Measurements from ENCODE around the gene TMEM203.

Gene TMEM203

GRCh38 chr9:137159105-137160053 is 46.1 kb downstream of the TMEM203 start:
- peaks cover 86% of the 10 kb centered on the region for H3K27me3 ChIP-seq (ENCODE audit: insufficient read depth, low read length)
- H3K4me3 ChIP-seq (ENCODE audit: low read length): no peak overlapping the region
- H3K9me3 ChIP-seq (ENCODE audit: low read length): no peaks in the 10 kb centered on the region
- H2AFZ ChIP-seq (ENCODE audit: low read depth, low read length): no peak overlapping the region
- H3K36me3 ChIP-seq (ENCODE audit: insufficient read depth, low read length): no peaks in the 10 kb centered on the region
- peaks cover 11% of the 10 kb centered on the region for H3K4me1 ChIP-seq (ENCODE audit: insufficient read depth, low read length)

DNA sequence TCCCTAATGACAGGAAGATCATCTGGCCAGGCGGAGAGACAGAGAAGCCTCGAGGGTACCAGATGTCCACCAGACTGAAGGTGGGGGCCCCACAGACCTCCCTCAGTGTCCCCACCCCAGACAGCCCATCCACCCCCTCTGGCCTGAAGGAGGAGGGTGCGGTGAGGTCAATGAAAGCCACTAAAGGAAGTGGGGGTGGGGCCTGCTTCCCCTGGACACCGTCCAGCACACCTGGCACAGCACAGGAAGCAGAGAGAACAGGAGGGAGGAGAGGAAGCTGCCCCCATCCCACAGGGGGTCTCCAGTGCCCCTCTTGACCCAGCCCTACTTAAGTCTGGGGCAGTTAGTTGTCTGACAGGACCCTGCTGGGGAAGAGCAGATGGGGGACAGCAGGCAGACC is 46.8 kb downstream of the TMEM203 start:
- Histone ChIP-seq H3K27me3 (ENCODE audit: insufficient read depth, low read length) (peaks cover 78% of the 10 kb centered on the region), H3K4me3 (ENCODE audit: low read length) (no peak overlapping the region)

GRCh38 chr9:137157618-137158415 is 47.6 kb downstream of the TMEM203 start:
- Histone ChIP-seq H3K4me3 (ENCODE audit: low read length) (no peak overlapping the region), H3K36me3 (ENCODE audit: insufficient read depth, low read length) (no peaks in the 10 kb centered on the region), H3K9me3 (ENCODE audit: low read length) (no peaks in the 10 kb centered on the region), H3K4me1 (ENCODE audit: insufficient read depth, low read length) (peaks cover 11% of the 10 kb centered on the region), H2AFZ (ENCODE audit: low read depth, low read length) (no peak overlapping the region), H3K27me3 (ENCODE audit: insufficient read depth, low read length) (peaks cover 71% of the 10 kb centered on the region)

More for the DNA sequence above, 46.8 kb downstream of the TMEM203 start:
- Histone ChIP-seq H3K36me3 (ENCODE audit: insufficient read depth, low read length) (no peaks in the 10 kb centered on the region), H3K9me3 (ENCODE audit: low read length) (no peaks in the 10 kb centered on the region), H2AFZ (ENCODE audit: low read depth, low read length) (no peak overlapping the region), H3K4me1 (ENCODE audit: insufficient read depth, low read length) (peaks cover 11% of the 10 kb centered on the region)

DNA sequence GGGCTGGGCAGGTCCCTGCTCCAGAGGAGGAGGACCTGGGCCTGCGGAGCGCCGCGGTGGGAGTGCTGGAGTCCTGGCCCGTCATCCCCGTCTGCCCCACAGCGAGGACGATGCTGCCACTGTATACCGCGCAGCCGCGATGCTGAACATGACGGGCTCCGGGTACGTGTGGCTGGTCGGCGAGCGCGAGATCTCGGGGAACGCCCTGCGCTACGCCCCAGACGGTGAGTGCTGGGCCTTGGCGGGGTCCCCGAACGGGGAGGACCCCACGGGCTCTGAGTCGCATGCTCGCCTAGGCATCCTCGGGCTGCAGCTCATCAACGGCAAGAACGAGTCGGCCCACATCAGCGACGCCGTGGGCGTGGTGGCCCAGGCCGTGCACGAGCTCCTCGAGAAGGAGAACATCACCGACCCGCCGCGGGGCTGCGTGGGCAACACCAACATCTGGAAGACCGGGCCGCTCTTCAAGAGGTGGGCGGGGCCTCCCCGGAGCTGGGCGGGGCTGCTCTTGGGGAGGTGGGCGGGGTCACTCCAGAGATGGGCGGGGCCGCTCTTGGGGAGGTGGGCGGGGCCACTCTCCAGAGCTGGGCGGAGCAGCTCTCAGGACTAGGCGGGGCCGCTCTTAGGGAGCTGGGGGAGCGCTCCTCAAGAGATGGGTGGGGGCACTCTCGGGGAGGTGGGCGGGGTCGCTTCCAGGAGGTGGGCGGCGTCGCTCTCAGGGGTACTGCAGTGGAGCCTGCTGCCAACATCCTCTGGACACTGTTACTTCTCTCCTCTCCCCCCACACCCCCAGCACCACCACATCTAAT is 48.7 kb downstream of the TMEM203 start:
- Histone ChIP-seq H2AFZ (ENCODE audit: low read depth, low read length) (no peak overlapping the region), H3K4me1 (ENCODE audit: insufficient read depth, low read length) (peaks cover 7% of the 10 kb centered on the region), H3K27me3 (ENCODE audit: insufficient read depth, low read length) (peaks cover 64% of the 10 kb centered on the region), H3K4me3 (ENCODE audit: low read length) (no peak overlapping the region), H3K36me3 (ENCODE audit: insufficient read depth, low read length) (no peaks in the 10 kb centered on the region), H3K9me3 (ENCODE audit: low read length) (no peaks in the 10 kb centered on the region)
